LNCaP clone FGC (cell line): ENCODE data around the gene MEGF10.
"Not testable (repeated sequence)": the region's sequence is repeated elsewhere in the genome, so short reads cannot be mapped to it uniquely, and the experiment has no call there.

ENCODE experiments used
- DNase-seq: peaks from one replicate; pipeline ENCODE4 v3.0.0-alpha.2; 2011; ENCODE audit warnings: low read depth
- H3K4me3 ChIP-seq: 2 replicates; pipeline ENCODE4 v1.5.1; 2011; ENCODE audit warnings: mild to moderate bottlenecking, low read depth, low read length, control low read depth
- CTCF ChIP-seq: IDR thresholded peaks from 2 replicates; pipeline ENCODE4 v1.5.1; 2012; ENCODE audit warnings: mild to moderate bottlenecking; ENCODE audit not compliant: control insufficient read depth, insufficient read depth; ENCODE audit errors: extremely low read depth

The MEGF10 gene

GRCh38 chr5:127307868-127308267, 17.3 kb downstream of the MEGF10 start:
- DNase-seq = no peak
- no peak for TF ChIP-seq CTCF
- H3K4me3 ChIP-seq = no peak overlapping the region

DNA sequence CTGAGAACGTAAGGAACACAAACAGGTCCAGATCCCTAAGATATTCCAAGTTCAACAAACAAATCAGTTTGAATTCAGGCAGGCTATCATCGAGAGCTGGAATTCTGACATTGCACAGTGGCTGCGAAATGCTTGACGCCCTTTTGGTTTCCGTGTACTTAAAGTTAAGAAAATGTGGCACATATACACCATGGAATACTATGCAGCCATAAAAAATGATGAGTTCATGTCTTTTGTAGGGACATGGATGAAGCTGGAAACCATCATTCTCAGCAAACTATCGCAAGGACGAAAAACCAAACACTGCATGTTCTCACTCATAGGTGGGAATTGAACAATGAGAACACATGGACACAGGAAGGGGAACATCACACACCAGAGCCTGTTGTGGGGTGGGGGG, 17.7 kb downstream of the MEGF10 start:
- H3K4me3 ChIP-seq, DNase-seq: not testable (repeated sequence)

DNA sequence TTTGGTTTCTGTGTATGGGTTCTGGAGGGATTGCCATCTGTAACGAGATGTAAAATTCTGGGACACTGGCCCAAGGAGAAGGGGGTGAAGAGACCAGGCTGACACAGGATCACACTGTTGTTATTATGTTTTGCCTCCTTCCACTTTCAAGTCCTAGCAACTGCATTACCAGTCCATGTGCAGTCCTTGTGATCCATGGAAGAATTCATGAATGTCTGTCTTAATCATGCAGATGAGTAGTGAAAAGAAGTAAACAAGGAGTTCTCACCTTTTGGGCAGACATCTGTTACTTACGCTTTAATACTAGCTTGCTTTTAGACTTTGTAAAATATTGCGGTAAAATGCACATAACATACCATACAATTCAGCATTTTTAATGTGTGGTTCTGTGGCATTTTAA, 18.3 kb downstream of the MEGF10 start:
- TF ChIP-seq CTCF = no peak
- no peak for DNase-seq
- H3K4me3 ChIP-seq = no peak overlapping the region

GRCh38 chr5:127311349-127311748, 20.8 kb downstream of the MEGF10 start:
- TF ChIP-seq CTCF = no peak
- DNase-seq = peak; percentile 68
- no peak overlapping the region for H3K4me3 ChIP-seq

- TF ChIP-seq CTCF = no peak
- DNase-seq = peak; percentile 84
Observed at GRCh38 chr5:127311781-127312525, 21.4 kb downstream of the MEGF10 start.

DNA sequence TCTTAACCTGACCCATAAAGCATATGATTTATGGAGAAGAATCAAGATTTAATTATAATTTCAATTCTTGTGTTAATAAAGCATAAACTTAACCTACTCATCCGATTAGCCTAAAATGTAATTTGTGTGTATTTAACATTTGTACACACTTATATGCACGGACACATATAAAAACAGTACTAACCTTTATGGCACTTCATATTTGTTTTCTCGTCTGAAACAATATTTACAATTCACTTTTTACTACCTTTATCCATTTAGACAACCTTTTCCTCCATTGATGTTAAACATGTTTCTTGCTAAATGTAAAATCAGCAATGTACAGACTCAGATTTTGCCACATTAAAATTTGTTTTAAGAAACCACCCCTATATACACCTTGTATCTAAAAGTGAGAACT, 22.8 kb downstream of the MEGF10 start:
- H3K4me3 ChIP-seq = no peak overlapping the region
- DNase-seq = no peak
- TF ChIP-seq CTCF = no peak

More at GRCh38 chr5:127311781-127312525, 21.4 kb downstream of the MEGF10 start:
- H3K4me3 ChIP-seq = no peak overlapping the region

DNA sequence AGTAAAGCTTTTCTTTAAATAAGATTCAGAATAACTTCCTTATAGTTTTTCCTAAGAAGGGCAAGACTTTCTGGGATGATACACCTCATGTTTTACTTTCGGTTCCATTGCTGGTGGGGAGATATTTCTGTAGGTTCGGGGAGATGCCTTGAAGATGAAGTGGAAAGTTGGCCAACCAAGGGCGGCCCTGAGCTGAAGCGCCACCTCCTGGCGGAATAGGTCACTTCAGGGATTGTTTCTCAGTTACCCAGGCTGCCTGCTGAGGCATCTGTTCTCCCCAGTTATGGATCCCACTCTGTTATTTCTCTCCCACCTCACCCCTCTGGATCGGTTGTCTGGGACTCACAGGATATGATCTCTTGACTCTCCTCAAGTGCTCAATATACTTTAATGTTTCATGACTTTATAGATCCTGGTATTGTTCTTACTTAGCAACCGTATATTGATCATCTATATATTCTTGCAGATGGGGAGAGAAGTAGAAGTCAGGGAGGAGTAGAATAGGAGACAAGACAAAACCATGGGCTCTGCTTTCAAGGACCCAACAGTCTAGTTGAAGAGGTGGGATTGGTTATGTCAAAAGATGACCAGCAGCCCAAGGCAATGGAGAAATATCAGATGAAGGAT, 23.4 kb downstream of the MEGF10 start:
- no peak overlapping the region for H3K4me3 ChIP-seq
- TF ChIP-seq CTCF = peak; percentile 73
- no peak for DNase-seq
